Measurements from ENCODE around the gene TSC22D3. TPM values are rescaled to one million over a fixed set of nuclear protein-coding genes. Genes with fewer than 3 reads are reported as not detected.

TSC22D3 gene
- total and polyA plus RNA-seq, 2 donors (not counting 1 experiment from before 2014, with no cell fraction given) = 447 to 3,050 TPM

GRCh38 chrX:107709266-107709806 is 66.3 kb downstream of the TSC22D3 start:
- H4K20me1 ChIP-seq (ENCODE audit: control insufficient read depth, insufficient read depth, low read length, poor library complexity, severe bottlenecking) = peaks cover 7% of the 10 kb centered on the region
- no peaks in the 10 kb centered on the region for H3K79me2 ChIP-seq (ENCODE audit: control insufficient read depth, insufficient read depth, low read length)
- no peak overlapping the region for H2AFZ ChIP-seq (ENCODE audit: insufficient read depth, low read depth, low read length, poor library complexity, severe bottlenecking)
- POLR2A ChIA-PET = interaction anchor here (13.1 kb wide), 1 partner anchor 33 kb away, joined by 375 read pairs; no protein-coding TSS in a partner anchor
- H3K27ac ChIP-seq (ENCODE audit: low read length in 2 of 2) = no peak overlapping the region
- no peaks in the 10 kb centered on the region for H3K27me3 Mint-ChIP-seq
- no peak overlapping the region for H3K4me3 Mint-ChIP-seq
- no peaks in the 10 kb centered on the region for H3K9me3 Mint-ChIP-seq (ENCODE audit: insufficient read depth)
- H3K4me3 ChIP-seq (ENCODE audit: control extremely low read depth in 1 of 5, extremely low read depth in 1 of 5, insufficient read depth in 1 of 5, low read depth in 2 of 5, low read length in 4 of 5) = no peak overlapping the region
- WGBS (ENCODE audit: insufficient coverage) = no CpG with 5 or more reads among the region's 6 CpGs
- ATAC-seq (ENCODE audit: low read depth) (no peak), DNase-seq (no peak)
- H3K4me1 Mint-ChIP-seq = peaks cover 47% of the 10 kb centered on the region
- CTCF ChIA-PET = interaction anchor here (1.1 to 13.4 kb wide), 4 partner anchors 22 to 68 kb away, joined by 3 to 318 read pairs (median 4); partner anchors contain the start of genes NCBP2L and TSC22D3
- TF ChIP-seq EZH2 (IDR thresholded peaks at IDR 0.05; ENCODE audit: borderline replicate concordance, insufficient read depth, low read depth, low read length, poor library complexity, severe bottlenecking) (no peak), CTCF (IDR thresholded peaks at IDR 0.05) (no peak)
- H3K9me3 ChIP-seq (ENCODE audit: control extremely low read depth in 1 of 3, control insufficient read depth in 2 of 3, insufficient read depth in 1 of 3, low read length in 2 of 3) = no peaks in the 10 kb centered on the region
- H3K36me3 ChIP-seq (replicated peaks in 1 of 2; ENCODE audit: control extremely low read depth in 1 of 2, control insufficient read depth in 1 of 2, extremely low read depth in 1 of 2, insufficient read depth in 2 of 2, low read length in 1 of 2) = peaks cover 0 to 14% of the 10 kb centered on the region in 2 experiments
- H3K27me3 ChIP-seq (replicated peaks in 1 of 4; ENCODE audit: control extremely low read depth in 1 of 4, control insufficient read depth in 3 of 4, insufficient read depth in 4 of 4, low read length in 3 of 4) = no peaks in the 10 kb centered on the region
- intact Hi-C loops (cut with micrococcal nuclease) = no loop called here
- no peak overlapping the region for H3K9ac ChIP-seq (ENCODE audit: low read length)
- H3K4me1 ChIP-seq (ENCODE audit: control insufficient read depth in 2 of 2, insufficient read depth in 2 of 2, low read length in 2 of 2) = peaks cover 32 to 43% of the 10 kb centered on the region in 2 donors
- no peak overlapping the region for H3K4me2 ChIP-seq (replicated peaks; ENCODE audit: low read depth, low read length, poor library complexity, severe bottlenecking)
- peak overlapping the region; percentile 73 for H3K27ac Mint-ChIP-seq

GRCh38 chrX:107708762-107709161 is 66.8 kb downstream of the TSC22D3 start:
- Mint-ChIP-seq H3K4me1 (peaks cover 43% of the 10 kb centered on the region), H3K27me3 (no peaks in the 10 kb centered on the region), H3K27ac (peak overlapping the region; percentile 73), H3K4me3 (no peak overlapping the region), H3K9me3 (ENCODE audit: insufficient read depth) (no peaks in the 10 kb centered on the region)
- H3K36me3 ChIP-seq (replicated peaks in 1 of 2; ENCODE audit: control extremely low read depth in 1 of 2, control insufficient read depth in 1 of 2, extremely low read depth in 1 of 2, insufficient read depth in 2 of 2, low read length in 1 of 2) = peaks cover 0 to 9% of the 10 kb centered on the region in 2 experiments
- ATAC-seq (ENCODE audit: low read depth) (no peak), DNase-seq (no peak)
- H3K9me3 ChIP-seq (ENCODE audit: control extremely low read depth in 1 of 3, control insufficient read depth in 2 of 3, insufficient read depth in 1 of 3, low read length in 2 of 3) = no peaks in the 10 kb centered on the region
- ChIA-PET CTCF (interaction anchor here (1.1 to 1.4 kb wide), 2 partner anchors 22 to 68 kb away, joined by 3 to 4 read pairs; partner anchors contain the start of gene NCBP2L), POLR2A (interaction anchor here (13.1 kb wide), 1 partner anchor 33 kb away, joined by 375 read pairs; no protein-coding TSS in a partner anchor)
- no peak overlapping the region for H3K4me3 ChIP-seq (ENCODE audit: control extremely low read depth in 1 of 5, extremely low read depth in 1 of 5, insufficient read depth in 1 of 5, low read depth in 2 of 5, low read length in 4 of 5)
- no peak overlapping the region for H3K27ac ChIP-seq (ENCODE audit: low read length in 2 of 2)
- no peak overlapping the region for H2AFZ ChIP-seq (ENCODE audit: insufficient read depth, low read depth, low read length, poor library complexity, severe bottlenecking)
- intact Hi-C loops (cut with micrococcal nuclease) = no loop called here
- WGBS (ENCODE audit: insufficient coverage) = no CpG with 5 or more reads among the region's 2 CpGs
- H3K27me3 ChIP-seq (replicated peaks in 1 of 4; ENCODE audit: control extremely low read depth in 1 of 4, control insufficient read depth in 3 of 4, insufficient read depth in 4 of 4, low read length in 3 of 4) = no peaks in the 10 kb centered on the region
- H3K4me2 ChIP-seq (replicated peaks; ENCODE audit: low read depth, low read length, poor library complexity, severe bottlenecking) = no peak overlapping the region
- no peaks in the 10 kb centered on the region for H3K79me2 ChIP-seq (ENCODE audit: control insufficient read depth, insufficient read depth, low read length)
- TF ChIP-seq EZH2 (IDR thresholded peaks at IDR 0.05; ENCODE audit: borderline replicate concordance, insufficient read depth, low read depth, low read length, poor library complexity, severe bottlenecking) (no peak), CTCF (IDR thresholded peaks at IDR 0.05) (no peak)
- no peak overlapping the region for H3K9ac ChIP-seq (ENCODE audit: low read length)
- H4K20me1 ChIP-seq (ENCODE audit: control insufficient read depth, insufficient read depth, low read length, poor library complexity, severe bottlenecking) = peaks cover under 1% of the 10 kb centered on the region
- peaks cover 26 to 37% of the 10 kb centered on the region in 2 donors for H3K4me1 ChIP-seq (ENCODE audit: control insufficient read depth in 2 of 2, insufficient read depth in 2 of 2, low read length in 2 of 2)
